Measurements from ENCODE around the gene CMIP.

DNA sequence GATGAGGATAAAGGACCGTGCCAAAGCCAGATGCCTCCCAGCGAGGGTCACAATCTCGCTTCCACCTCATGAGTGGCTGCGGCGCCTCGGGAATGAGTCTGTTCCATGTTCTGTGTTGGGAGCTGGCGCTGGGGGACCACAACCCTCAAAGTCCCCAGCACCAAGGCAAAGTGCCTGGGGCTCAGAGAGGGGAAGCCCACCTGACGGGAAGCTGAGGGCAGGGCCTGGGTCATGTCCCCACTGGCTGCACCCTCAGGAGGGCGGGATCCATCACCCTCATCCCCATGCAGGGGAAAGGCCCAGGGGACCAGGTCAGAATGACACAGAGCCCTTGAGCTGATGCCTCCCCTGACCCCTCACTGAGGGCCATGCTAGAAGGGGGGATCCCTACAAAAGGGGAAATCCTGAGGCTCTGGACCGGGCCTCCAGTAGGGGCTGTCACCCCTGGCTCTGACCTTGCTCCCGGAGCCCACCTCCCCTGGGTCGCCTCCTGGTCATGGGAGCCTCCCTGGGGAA lies 183.2 kb downstream of the CMIP start:
- TF ChIP-seq JUN (CRISPR knock-in tag; IDR thresholded peaks at IDR 0.05), result no peak
- TF ChIP-seq, protein P1, sequence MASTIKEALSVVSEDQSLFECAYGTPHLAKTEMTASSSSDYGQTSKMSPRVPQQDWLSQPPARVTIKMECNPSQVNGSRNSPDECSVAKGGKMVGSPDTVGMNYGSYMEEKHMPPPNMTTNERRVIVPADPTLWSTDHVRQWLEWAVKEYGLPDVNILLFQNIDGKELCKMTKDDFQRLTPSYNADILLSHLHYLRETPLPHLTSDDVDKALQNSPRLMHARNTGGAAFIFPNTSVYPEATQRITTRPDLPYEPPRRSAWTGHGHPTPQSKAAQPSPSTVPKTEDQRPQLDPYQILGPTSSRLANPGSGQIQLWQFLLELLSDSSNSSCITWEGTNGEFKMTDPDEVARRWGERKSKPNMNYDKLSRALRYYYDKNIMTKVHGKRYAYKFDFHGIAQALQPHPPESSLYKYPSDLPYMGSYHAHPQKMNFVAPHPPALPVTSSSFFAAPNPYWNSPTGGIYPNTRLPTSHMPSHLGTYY (CRISPR knock-in tag; IDR thresholded peaks at IDR 0.05), result no peak
- TF ChIP-seq, protein P2, sequence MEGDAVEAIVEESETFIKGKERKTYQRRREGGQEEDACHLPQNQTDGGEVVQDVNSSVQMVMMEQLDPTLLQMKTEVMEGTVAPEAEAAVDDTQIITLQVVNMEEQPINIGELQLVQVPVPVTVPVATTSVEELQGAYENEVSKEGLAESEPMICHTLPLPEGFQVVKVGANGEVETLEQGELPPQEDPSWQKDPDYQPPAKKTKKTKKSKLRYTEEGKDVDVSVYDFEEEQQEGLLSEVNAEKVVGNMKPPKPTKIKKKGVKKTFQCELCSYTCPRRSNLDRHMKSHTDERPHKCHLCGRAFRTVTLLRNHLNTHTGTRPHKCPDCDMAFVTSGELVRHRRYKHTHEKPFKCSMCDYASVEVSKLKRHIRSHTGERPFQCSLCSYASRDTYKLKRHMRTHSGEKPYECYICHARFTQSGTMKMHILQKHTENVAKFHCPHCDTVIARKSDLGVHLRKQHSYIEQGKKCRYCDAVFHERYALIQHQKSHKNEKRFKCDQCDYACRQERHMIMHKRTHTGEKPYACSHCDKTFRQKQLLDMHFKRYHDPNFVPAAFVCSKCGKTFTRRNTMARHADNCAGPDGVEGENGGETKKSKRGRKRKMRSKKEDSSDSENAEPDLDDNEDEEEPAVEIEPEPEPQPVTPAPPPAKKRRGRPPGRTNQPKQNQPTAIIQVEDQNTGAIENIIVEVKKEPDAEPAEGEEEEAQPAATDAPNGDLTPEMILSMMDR (IDR thresholded peaks at IDR 0.05), result no peak
- TF ChIP-seq, protein P3, sequence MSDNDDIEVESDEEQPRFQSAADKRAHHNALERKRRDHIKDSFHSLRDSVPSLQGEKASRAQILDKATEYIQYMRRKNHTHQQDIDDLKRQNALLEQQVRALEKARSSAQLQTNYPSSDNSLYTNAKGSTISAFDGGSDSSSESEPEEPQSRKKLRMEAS (CRISPR knock-in tag; IDR thresholded peaks at IDR 0.05), result no peak
- no peak for TF ChIP-seq NR3C1 (CRISPR knock-in tag; conservative IDR thresholded peaks at IDR 0.05; ENCODE audit: low read depth)
- TF ChIP-seq TEAD4 (CRISPR knock-in tag; IDR thresholded peaks at IDR 0.05), result no peak
- TF ChIP-seq, protein P4, sequence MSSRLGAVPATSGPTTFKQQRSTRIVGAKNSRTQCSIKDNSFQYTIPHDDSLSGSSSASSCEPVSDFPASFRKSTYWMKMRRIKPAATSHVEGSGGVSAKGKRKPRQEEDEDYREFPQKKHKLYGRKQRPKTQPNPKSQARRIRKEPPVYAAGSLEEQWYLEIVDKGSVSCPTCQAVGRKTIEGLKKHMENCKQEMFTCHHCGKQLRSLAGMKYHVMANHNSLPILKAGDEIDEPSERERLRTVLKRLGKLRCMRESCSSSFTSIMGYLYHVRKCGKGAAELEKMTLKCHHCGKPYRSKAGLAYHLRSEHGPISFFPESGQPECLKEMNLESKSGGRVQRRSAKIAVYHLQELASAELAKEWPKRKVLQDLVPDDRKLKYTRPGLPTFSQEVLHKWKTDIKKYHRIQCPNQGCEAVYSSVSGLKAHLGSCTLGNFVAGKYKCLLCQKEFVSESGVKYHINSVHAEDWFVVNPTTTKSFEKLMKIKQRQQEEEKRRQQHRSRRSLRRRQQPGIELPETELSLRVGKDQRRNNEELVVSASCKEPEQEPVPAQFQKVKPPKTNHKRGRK (CRISPR knock-in tag; IDR thresholded peaks at IDR 0.05; ENCODE audit: borderline replicate concordance), result no peak
- TF ChIP-seq NR1H2 (CRISPR knock-in tag; IDR thresholded peaks at IDR 0.05), result no peak

Data from WTC11 (cell line).